Endothelial cell of umbilical vein (primary cell): ENCODE measurements around the gene METTL1. TPM values are rescaled to one million over a fixed set of nuclear protein-coding genes. Genes with fewer than 3 reads are reported as not detected.

Experiments
- BruUV-seq: library from RNA; stranded (reverse); fragments of 400-500 nt; replicated peaks from 2 replicates; lab custom pipeline; 2021; lab: Mats Ljungman, UMichigan
- CTCF ChIA-PET: fragments of 300-600, 350-600 bp; sonication (Branson Sonifier 250); formaldehyde crosslinking; loops from one replicate; lab custom pipeline; 2021; ENCODE audit warnings: antibody characterized with exemption, inconsistent platforms; lab: Charles Lee
- POLR2A ChIA-PET: fragments of 300-600, 350-600 bp; sonication (Branson Sonifier 250); formaldehyde crosslinking; loops from one replicate; lab custom pipeline; 2021; ENCODE audit warnings: antibody characterized with exemption, inconsistent platforms; lab: Charles Lee
- DNase-seq: peaks from one replicate; pipeline ENCODE4 v3.0.0-alpha.2; 2011; ENCODE audit warnings: low read depth, low spot score
- FAIRE-seq: peaks from 2 replicates; lab custom pipeline; 2011; peaks lifted over from hg19 to GRCh38; lab: Jason Lieb, UNC
- H2AFZ ChIP-seq: 2 replicates; pipeline ENCODE4 v1.6.0; 2012; ENCODE audit warnings: low read depth, low read length, control low read depth, inconsistent platforms
- H3K27ac ChIP-seq: 2 replicates; pipeline ENCODE4 v1.5.1; 2011; ENCODE audit warnings: low read depth, mild to moderate bottlenecking, control low read depth, low read length, moderate library complexity; ENCODE audit not compliant: insufficient read depth
- H3K27me3 ChIP-seq, 2 experiments: 2 replicates each; pipeline versions ENCODE4 v1.6.0 to v1.6.1; 2011; ENCODE audit warnings: low read length in 2 of 2, mixed read lengths in 1 of 2; ENCODE audit not compliant: control insufficient read depth in 2 of 2, insufficient read depth in 2 of 2
- H3K36me3 ChIP-seq, 2 experiments: 2 replicates in 1 of 2; 3 replicates in 1 of 2; pipeline ENCODE4 v1.5.1; 2011; ENCODE audit warnings: low read length in 2 of 2, mild to moderate bottlenecking in 1 of 2, moderate library complexity in 1 of 2; ENCODE audit not compliant: control insufficient read depth in 2 of 2, insufficient read depth in 2 of 2; ENCODE audit errors: extremely low read depth in 1 of 2
- H3K4me1 ChIP-seq: 3 replicates; pipeline ENCODE4 v1.5.1; 2011; ENCODE audit warnings: mild to moderate bottlenecking, low read length; ENCODE audit not compliant: control insufficient read depth, insufficient read depth; ENCODE audit errors: extremely low read depth
- H3K4me2 ChIP-seq: 2 replicates; pipeline ENCODE4 v1.6.1; 2011; ENCODE audit warnings: low read length, control low read depth, mixed read lengths; ENCODE audit not compliant: insufficient read depth
- H3K4me3 ChIP-seq, 3 experiments: fragments of 200-600 bp in 1 of 3; sonication (generic), shearing (Covaris generic) in 1 of 3; replicated peaks in 1 of 3; 2 replicates each; pipeline ENCODE4 v1.5.1; 2011 to 2016; ENCODE audit warnings: control low read depth in 3 of 3, low read length in 3 of 3, mild to moderate bottlenecking in 2 of 3, inconsistent platforms in 1 of 3, low read depth in 1 of 3, moderate library complexity in 1 of 3; ENCODE audit not compliant: insufficient read depth in 1 of 3
- H3K79me2 ChIP-seq: 2 replicates; pipeline ENCODE4 v1.6.0; 2012; ENCODE audit warnings: low read length, inconsistent platforms; ENCODE audit not compliant: control insufficient read depth, insufficient read depth
- H3K9ac ChIP-seq: replicated peaks from 2 replicates; pipeline ENCODE3; 2011; ENCODE audit warnings: low read length, control low read depth; ENCODE audit not compliant: insufficient read depth; ENCODE audit errors: extremely low read depth
- H3K9me1 ChIP-seq: replicated peaks from 3 replicates; pipeline ENCODE4 v1.6.0; 2011; ENCODE audit warnings: mild to moderate bottlenecking, low read length; ENCODE audit not compliant: control insufficient read depth, insufficient read depth; ENCODE audit errors: extremely low read depth
- H3K9me3 ChIP-seq: replicated peaks from 2 replicates; pipeline ENCODE4 v1.5.1; 2012; ENCODE audit warnings: low read length, inconsistent platforms; ENCODE audit not compliant: control insufficient read depth, insufficient read depth
- H4K20me1 ChIP-seq: replicated peaks from 2 replicates; pipeline ENCODE3; 2011; ENCODE audit warnings: mild to moderate bottlenecking, low read length; ENCODE audit not compliant: control insufficient read depth, insufficient read depth; ENCODE audit errors: extremely low read depth
- EZH2 ChIP-seq: IDR thresholded peaks from 2 replicates; pipeline ENCODE4 v1.6.1; 2012; ENCODE audit warnings: borderline replicate concordance, low read depth, mild to moderate bottlenecking, moderate library complexity, low read length, inconsistent platforms; ENCODE audit not compliant: severe bottlenecking
- FOS ChIP-seq: IDR thresholded peaks from 2 replicates; pipeline ENCODE4 v1.6.1; 2011; ENCODE audit warnings: mild to moderate bottlenecking, low read length, moderate library complexity, borderline replicate concordance; ENCODE audit not compliant: insufficient read depth
- GATA2 ChIP-seq: IDR thresholded peaks from 2 replicates; pipeline ENCODE4 v1.7.0; 2011; ENCODE audit warnings: low read depth, mild to moderate bottlenecking, moderate library complexity, mixed read lengths, low read length; ENCODE audit not compliant: insufficient read length, insufficient read depth
- JUN ChIP-seq: IDR thresholded peaks from 2 replicates; pipeline ENCODE4 v1.6.1; 2011; ENCODE audit warnings: borderline replicate concordance, low read depth; ENCODE audit not compliant: insufficient read length, insufficient read depth
- MYC ChIP-seq: IDR thresholded peaks from one replicate; pipeline ENCODE4 v1.6.1; 2011; ENCODE audit warnings: mild to moderate bottlenecking, low read depth, low read length
- POLR2A ChIP-seq: IDR thresholded peaks from 2 replicates; pipeline ENCODE4 v1.6.1; 2012; ENCODE audit warnings: low read depth, mild to moderate bottlenecking, control low read depth, low read length
- POLR2AphosphoS5 ChIP-seq: IDR thresholded peaks from 2 replicates; pipeline ENCODE4 v1.6.1; 2012; ENCODE audit warnings: low read depth, mild to moderate bottlenecking, control low read depth, low read length, moderate library complexity; ENCODE audit not compliant: insufficient read depth
- dilution Hi-C: fragments of 300-500 bp; cut with MboI; formaldehyde crosslinking; loops from one replicate; pipeline ENCODE4 v1.15.0; 2019; ENCODE audit warnings: low sequenced_read_pairs; ENCODE audit not compliant: extremely low pct_ligation_motif_present
- intact Hi-C: fragments of 100-400 bp; cut with micrococcal nuclease; formaldehyde crosslinking; loops from one replicate; pipeline ENCODE4 v1.10.0; 2022
- polyA plus RNA-seq, 4 experiments: library from polyadenylated mRNA; depleted of rRNA in 3 of 4; stranded (reverse) in 3 of 4; unstranded in 1 of 4; fragments of >200 nt; gene quantifications; 2 replicates each; pipeline versions ENCODE4 v1.2.1 to v1.2.3, GENCODE V29; 2011 to 2012; ENCODE audit warnings: missing spikeins in 1 of 4
- total RNA-seq: library from RNA; stranded (reverse); gene quantifications from 2 replicates; pipeline ENCODE4 v1.2.3, GENCODE V29; 2021
- TF ChIP-seq, protein P1 (sequence below), 2 donors: IDR thresholded peaks; 1 replicate in 1 of 2; 2 replicates in 1 of 2; pipeline ENCODE4 v1.5.1; 2011; ENCODE audit warnings: low read length in 2 of 2, mild to moderate bottlenecking in 2 of 2, moderate library complexity in 2 of 2, control low read depth in 1 of 2, inconsistent platforms in 1 of 2, low read depth in 1 of 2; ENCODE audit not compliant: insufficient read depth in 1 of 2; ENCODE audit errors: extremely low read depth in 1 of 2
- TF ChIP-seq, protein P2 (sequence below): IDR thresholded peaks from 2 replicates; pipeline ENCODE4 v1.6.1; 2011; ENCODE audit not compliant: insufficient read depth, insufficient read length

The METTL1 gene
- total and polyA plus RNA-seq, 2 donors (not counting 3 experiments of a cell fraction or from before 2014, with no cell fraction given) = 23.6 to 24.3 TPM

DNA sequence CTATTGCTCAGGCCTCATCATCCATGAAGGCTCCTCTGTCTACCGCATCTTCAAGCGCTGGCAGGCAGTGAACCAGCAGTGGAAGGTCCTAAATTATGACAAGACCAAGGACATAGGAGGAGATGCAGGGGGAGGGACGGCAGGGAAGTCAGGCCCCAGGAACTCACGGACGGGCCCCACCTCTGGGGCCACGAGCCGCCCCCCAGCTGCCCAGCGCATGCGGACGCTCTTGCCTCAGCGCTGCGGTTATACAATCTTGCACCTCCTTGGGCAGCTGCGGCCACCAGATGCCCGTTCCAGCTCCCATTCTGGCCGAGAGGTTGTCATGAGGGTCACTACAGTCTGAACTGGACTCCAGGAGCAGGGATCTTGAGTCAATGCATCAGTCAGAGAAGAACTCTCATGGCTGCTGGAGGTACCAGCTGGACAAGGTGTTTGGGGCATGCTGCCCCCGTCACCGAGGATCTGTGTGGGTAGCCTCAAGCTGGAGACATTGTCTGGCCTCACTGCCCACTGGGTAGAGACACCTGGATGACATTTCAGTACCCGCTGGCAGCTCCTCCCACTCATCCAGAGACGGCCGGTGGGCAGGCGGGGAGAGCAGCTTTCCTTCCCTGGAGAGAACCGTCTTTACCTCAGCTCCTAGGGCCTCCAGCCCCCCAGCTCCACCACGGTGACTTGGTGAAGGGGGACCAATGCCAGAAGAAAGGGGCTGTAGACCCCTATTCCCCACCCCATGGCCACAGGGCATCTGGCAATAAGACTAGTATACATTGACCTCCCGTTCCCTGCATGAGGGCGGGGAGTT, 13.1 kb downstream of the METTL1 start:
- peaks cover 29 to 30% of the 10 kb centered on the region in 2 experiments for H3K27me3 ChIP-seq
- ChIA-PET CTCF (interaction anchor here (1.2 to 2.8 kb wide), 2 partner anchors 14 to 56 kb away, joined by 3 to 12 read pairs; partner anchors contain the start of gene TSPAN31), POLR2A (no interaction called here)
- intact Hi-C loops = no loop called here
- H3K9me3 ChIP-seq = no peaks in the 10 kb centered on the region
- TF ChIP-seq, protein P1, sequence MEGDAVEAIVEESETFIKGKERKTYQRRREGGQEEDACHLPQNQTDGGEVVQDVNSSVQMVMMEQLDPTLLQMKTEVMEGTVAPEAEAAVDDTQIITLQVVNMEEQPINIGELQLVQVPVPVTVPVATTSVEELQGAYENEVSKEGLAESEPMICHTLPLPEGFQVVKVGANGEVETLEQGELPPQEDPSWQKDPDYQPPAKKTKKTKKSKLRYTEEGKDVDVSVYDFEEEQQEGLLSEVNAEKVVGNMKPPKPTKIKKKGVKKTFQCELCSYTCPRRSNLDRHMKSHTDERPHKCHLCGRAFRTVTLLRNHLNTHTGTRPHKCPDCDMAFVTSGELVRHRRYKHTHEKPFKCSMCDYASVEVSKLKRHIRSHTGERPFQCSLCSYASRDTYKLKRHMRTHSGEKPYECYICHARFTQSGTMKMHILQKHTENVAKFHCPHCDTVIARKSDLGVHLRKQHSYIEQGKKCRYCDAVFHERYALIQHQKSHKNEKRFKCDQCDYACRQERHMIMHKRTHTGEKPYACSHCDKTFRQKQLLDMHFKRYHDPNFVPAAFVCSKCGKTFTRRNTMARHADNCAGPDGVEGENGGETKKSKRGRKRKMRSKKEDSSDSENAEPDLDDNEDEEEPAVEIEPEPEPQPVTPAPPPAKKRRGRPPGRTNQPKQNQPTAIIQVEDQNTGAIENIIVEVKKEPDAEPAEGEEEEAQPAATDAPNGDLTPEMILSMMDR (IDR thresholded peaks at IDR 0.05; ENCODE audit: extremely low read depth in 1 of 2, insufficient read depth in 1 of 2, low read depth in 1 of 2, low read length in 2 of 2) = no peak
- TF ChIP-seq POLR2A = no peak
- TF ChIP-seq FOS = no peak
- TF ChIP-seq, protein P2, sequence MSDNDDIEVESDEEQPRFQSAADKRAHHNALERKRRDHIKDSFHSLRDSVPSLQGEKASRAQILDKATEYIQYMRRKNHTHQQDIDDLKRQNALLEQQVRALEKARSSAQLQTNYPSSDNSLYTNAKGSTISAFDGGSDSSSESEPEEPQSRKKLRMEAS = no peak
- no peak for TF ChIP-seq GATA2
- TF ChIP-seq POLR2AphosphoS5 = no peak
- TF ChIP-seq MYC = no peak
- TF ChIP-seq EZH2 = no peak
- TF ChIP-seq JUN = no peak
- no TSS peak for BruUV-seq
- H4K20me1 ChIP-seq = no peaks in the 10 kb centered on the region
- H3K36me3 ChIP-seq = no peaks in the 10 kb centered on the region
- no peak overlapping the region for H3K4me2 ChIP-seq
- H3K4me1 ChIP-seq = peaks cover 4% of the 10 kb centered on the region
- no peaks in the 10 kb centered on the region for H3K79me2 ChIP-seq
- H3K27ac ChIP-seq = no peak overlapping the region
- H2AFZ ChIP-seq = no peak overlapping the region
- no peak overlapping the region for H3K4me3 ChIP-seq
- dilution Hi-C loops = no loop called here
- H3K9me1 ChIP-seq = no peaks in the 10 kb centered on the region
- DNase-seq (no peak), FAIRE-seq (no peak)
- H3K9ac ChIP-seq = no peak overlapping the region
